KG1 (cell line): ENCODE data around the gene RBM8A.

ENCODE experiments used
- DNase-seq: peaks from one replicate; lab custom pipeline; 2025; lab: John Stamatoyannopoulos, UW

RBM8A gene

GRCh38 chr1:145877923-145878486 lies 49.3 kb downstream of the RBM8A start:
- DNase-seq, result no peak

GRCh38 chr1:145874646-145875045 lies 52.6 kb downstream of the RBM8A start:
- DNase-seq, result no peak

- peak; percentile 46 for DNase-seq
Observed at GRCh38 chr1:145871994-145872924, 55.0 kb downstream of the RBM8A start.
